SK-N-SH treated with all-trans-retinoic acid at 6 μM for 48 hours (cell line): ENCODE results near the gene SH3BGRL2.

Source experiments
- ARNTL ChIP-seq: fragments of 450-650 bp; formaldehyde crosslinking; IDR thresholded peaks from 2 replicates; pipeline ENCODE4 v1.5.0; 2020; ENCODE audit warnings: low read depth, mild to moderate bottlenecking, moderate library complexity, borderline replicate concordance
- BACH2 ChIP-seq: fragments of 250-450 bp; sonication (Bioruptor Pico); IDR thresholded peaks from 2 replicates; pipeline ENCODE4 v1.9.0; 2021; ENCODE audit warnings: mild to moderate bottlenecking, borderline replicate concordance
- ISL1 ChIP-seq: fragments of 250-450 bp; sonication (Bioruptor Pico); IDR thresholded peaks from 2 replicates; pipeline ENCODE4 v2.1.2; 2022; ENCODE audit warnings: mild to moderate bottlenecking, moderate library complexity
- PPARA ChIP-seq: fragments of 250-450 bp; sonication (Bioruptor Pico); IDR thresholded peaks from 2 replicates; pipeline ENCODE4 v1.5.0; 2020; ENCODE audit warnings: mild to moderate bottlenecking, borderline replicate concordance
- SNAI2 ChIP-seq: fragments of 250-450 bp; sonication (Bioruptor Pico); IDR thresholded peaks from 2 replicates; pipeline ENCODE4 v1.5.0; 2020; ENCODE audit warnings: mild to moderate bottlenecking, moderate library complexity
- ZC3H10 ChIP-seq: fragments of 250-450 bp; sonication (Bioruptor Pico); IDR thresholded peaks from 2 replicates; pipeline ENCODE4 v1.5.1; 2021; ENCODE audit warnings: mild to moderate bottlenecking, moderate library complexity
- TF ChIP-seq, protein P1 (sequence below): fragments of 250-450 bp; sonication (Bioruptor Pico); IDR thresholded peaks from 2 replicates; pipeline ENCODE4 v1.8.0; 2020; ENCODE audit warnings: mild to moderate bottlenecking, moderate library complexity, borderline replicate concordance

- TF ChIP-seq ISL1 (CRISPR knock-in tag) (no peak), ZC3H10 (CRISPR knock-in tag) (no peak), ARNTL (CRISPR knock-in tag) (no peak), SNAI2 (CRISPR knock-in tag) (no peak), BACH2 (CRISPR knock-in tag) (no peak), PPARA (CRISPR knock-in tag) (no peak)
- TF ChIP-seq, protein P1, sequence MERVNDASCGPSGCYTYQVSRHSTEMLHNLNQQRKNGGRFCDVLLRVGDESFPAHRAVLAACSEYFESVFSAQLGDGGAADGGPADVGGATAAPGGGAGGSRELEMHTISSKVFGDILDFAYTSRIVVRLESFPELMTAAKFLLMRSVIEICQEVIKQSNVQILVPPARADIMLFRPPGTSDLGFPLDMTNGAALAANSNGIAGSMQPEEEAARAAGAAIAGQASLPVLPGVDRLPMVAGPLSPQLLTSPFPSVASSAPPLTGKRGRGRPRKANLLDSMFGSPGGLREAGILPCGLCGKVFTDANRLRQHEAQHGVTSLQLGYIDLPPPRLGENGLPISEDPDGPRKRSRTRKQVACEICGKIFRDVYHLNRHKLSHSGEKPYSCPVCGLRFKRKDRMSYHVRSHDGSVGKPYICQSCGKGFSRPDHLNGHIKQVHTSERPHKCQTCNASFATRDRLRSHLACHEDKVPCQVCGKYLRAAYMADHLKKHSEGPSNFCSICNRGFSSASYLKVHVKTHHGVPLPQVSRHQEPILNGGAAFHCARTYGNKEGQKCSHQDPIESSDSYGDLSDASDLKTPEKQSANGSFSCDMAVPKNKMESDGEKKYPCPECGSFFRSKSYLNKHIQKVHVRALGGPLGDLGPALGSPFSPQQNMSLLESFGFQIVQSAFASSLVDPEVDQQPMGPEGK (CRISPR knock-in tag) = no peak
Measured at GRCh38 chr6:79702691-79703090, 71.6 kb downstream of the SH3BGRL2 start.
